Neural crest cell (in vitro differentiated cells): ENCODE measurements around the gene RAB3GAP2. TPM values are rescaled to one million over a fixed set of nuclear protein-coding genes. Genes with fewer than 3 reads are reported as not detected.
"Not testable (repeated sequence)": the region's sequence is repeated elsewhere in the genome, so short reads cannot be mapped to it uniquely, and the experiment has no call there.

Experiments
- DNase-seq: peaks from one replicate; pipeline ENCODE4 v3.0.0; 2021; ENCODE audit warnings: low read depth, mixed read lengths, low spot score
- H3K27ac Mint-ChIP-seq: one replicate; pipeline ENCODE4 v1.8.0; 2021; ENCODE audit warnings: mild to moderate bottlenecking, mixed read lengths; ENCODE audit not compliant: unreplicated experiment
- H3K27me3 Mint-ChIP-seq: 2 replicates; pipeline ENCODE4 v1.8.0; 2021; ENCODE audit warnings: low read depth, mild to moderate bottlenecking, mixed read lengths
- H3K36me3 Mint-ChIP-seq: 2 replicates; pipeline ENCODE4 v1.8.0; 2021; ENCODE audit warnings: low read depth, mild to moderate bottlenecking, mixed read lengths
- H3K4me1 Mint-ChIP-seq: 2 replicates; pipeline ENCODE4 v1.8.0; 2021; ENCODE audit warnings: mixed read lengths
- H3K4me3 Mint-ChIP-seq: one replicate; pipeline ENCODE4 v1.8.0; 2021; ENCODE audit warnings: mild to moderate bottlenecking, mixed read lengths
- H3K9me3 Mint-ChIP-seq: 2 replicates; pipeline ENCODE4 v1.8.0; 2021; ENCODE audit warnings: mixed read lengths
- CTCF ChIP-seq: fragments of 200-600 bp; sonication (generic); conservative IDR thresholded peaks from 2 replicates; pipeline ENCODE4 v1.5.0; 2021; ENCODE audit warnings: antibody characterized with exemption, mild to moderate bottlenecking
- total RNA-seq: library from RNA; stranded (reverse); gene quantifications from 2 replicates; pipeline ENCODE4 v1.2.1, GENCODE V29; 2021

Gene RAB3GAP2
- total RNA-seq, 1 donor from 2014 or later = 36.4 TPM

- H3K36me3 Mint-ChIP-seq = peaks cover 18% of the 10 kb centered on the region
- no peak overlapping the region for H3K4me3 Mint-ChIP-seq
- H3K27me3 Mint-ChIP-seq = no peaks in the 10 kb centered on the region
- no peak for DNase-seq
- H3K27ac Mint-ChIP-seq = no peak overlapping the region
- no peaks in the 10 kb centered on the region for H3K9me3 Mint-ChIP-seq
- H3K4me1 Mint-ChIP-seq = no peaks in the 10 kb centered on the region
- TF ChIP-seq CTCF = no peak
Measured at GRCh38 chr1:220170836-220171526, 101.3 kb downstream of the RAB3GAP2 start.

- Mint-ChIP-seq H3K36me3 (peaks cover 18% of the 10 kb centered on the region), H3K27ac (peak overlapping the region; percentile 60)
- not testable (repeated sequence) for H3K9me3 Mint-ChIP-seq
Measured at GRCh38 chr1:220169887-220170286, 102.4 kb downstream of the RAB3GAP2 start.

GRCh38 chr1:220166853-220167252 is 105.4 kb downstream of the RAB3GAP2 start:
- no peak overlapping the region for H3K27ac Mint-ChIP-seq
- H3K9me3 Mint-ChIP-seq = no peaks in the 10 kb centered on the region
- DNase-seq = no peak
- peaks cover 16% of the 10 kb centered on the region for H3K36me3 Mint-ChIP-seq
- no peaks in the 10 kb centered on the region for H3K4me1 Mint-ChIP-seq
- TF ChIP-seq CTCF = no peak
- no peak overlapping the region for H3K4me3 Mint-ChIP-seq
- H3K27me3 Mint-ChIP-seq = no peaks in the 10 kb centered on the region

More at GRCh38 chr1:220169887-220170286, 102.4 kb downstream of the RAB3GAP2 start:
- not testable (repeated sequence) for H3K4me3 Mint-ChIP-seq, DNase-seq, H3K27me3 Mint-ChIP-seq, H3K4me1 Mint-ChIP-seq

GRCh38 chr1:220164517-220164916 is 107.7 kb downstream of the RAB3GAP2 start:
- Mint-ChIP-seq H3K4me1 (no peaks in the 10 kb centered on the region), H3K9me3 (no peaks in the 10 kb centered on the region), H3K27me3 (no peaks in the 10 kb centered on the region), H3K36me3 (peaks cover 10% of the 10 kb centered on the region), H3K27ac (no peak overlapping the region), H3K4me3 (no peak overlapping the region)
- TF ChIP-seq CTCF = no peak
- DNase-seq = no peak

- no peak overlapping the region for H3K27ac Mint-ChIP-seq
- H3K27me3 Mint-ChIP-seq = no peaks in the 10 kb centered on the region
- no peak for DNase-seq
- no peak overlapping the region for H3K4me3 Mint-ChIP-seq
- no peaks in the 10 kb centered on the region for H3K4me1 Mint-ChIP-seq
- no peak for TF ChIP-seq CTCF
- H3K36me3 Mint-ChIP-seq = peaks cover 7% of the 10 kb centered on the region
- no peaks in the 10 kb centered on the region for H3K9me3 Mint-ChIP-seq
Measured at GRCh38 chr1:220164116-220164515, 108.1 kb downstream of the RAB3GAP2 start.

GRCh38 chr1:220160027-220160426 is 112.2 kb downstream of the RAB3GAP2 start:
- Mint-ChIP-seq H3K27ac (no peak overlapping the region), H3K4me1 (peaks cover 13% of the 10 kb centered on the region), H3K36me3 (peaks cover 21% of the 10 kb centered on the region), H3K27me3 (no peaks in the 10 kb centered on the region), H3K9me3 (no peaks in the 10 kb centered on the region), H3K4me3 (no peak overlapping the region)
- DNase-seq = no peak
- TF ChIP-seq CTCF = no peak
